Measurements from ENCODE around the gene LRRC15. TPM values are rescaled to one million over a fixed set of nuclear protein-coding genes. Genes with fewer than 3 reads are reported as not detected.

Gene LRRC15
- total and polyA plus RNA-seq, 2 experiments from 2014 or later, result 0.05 to 0.14 TPM

GRCh38 chr3:194323785-194324735 lies 45.5 kb downstream of the LRRC15 start (continued):
- no peak for TF ChIP-seq ZNF462 (CRISPR knock-in tag; IDR thresholded peaks at IDR 0.05)
- TF ChIP-seq ETS1 (IDR thresholded peaks at IDR 0.05), result no peak
- no peak for TF ChIP-seq CTCF (conservative IDR thresholded peaks at IDR 0.05; ENCODE audit: low read depth in 2 of 2)
- no peak for TF ChIP-seq NANOG (IDR thresholded peaks at IDR 0.05; ENCODE audit: borderline replicate concordance)
- TF ChIP-seq EZH2 (IDR thresholded peaks at IDR 0.05; ENCODE audit: low read depth, unreplicated experiment), result no peak
- no peak for TF ChIP-seq JUNB (IDR thresholded peaks at IDR 0.05; ENCODE audit: unreplicated experiment)
- no peak for TF ChIP-seq REST (IDR thresholded peaks at IDR 0.05; ENCODE audit: unreplicated experiment)
